ENCODE data around the gene SLC15A3.

Gene SLC15A3

DNA sequence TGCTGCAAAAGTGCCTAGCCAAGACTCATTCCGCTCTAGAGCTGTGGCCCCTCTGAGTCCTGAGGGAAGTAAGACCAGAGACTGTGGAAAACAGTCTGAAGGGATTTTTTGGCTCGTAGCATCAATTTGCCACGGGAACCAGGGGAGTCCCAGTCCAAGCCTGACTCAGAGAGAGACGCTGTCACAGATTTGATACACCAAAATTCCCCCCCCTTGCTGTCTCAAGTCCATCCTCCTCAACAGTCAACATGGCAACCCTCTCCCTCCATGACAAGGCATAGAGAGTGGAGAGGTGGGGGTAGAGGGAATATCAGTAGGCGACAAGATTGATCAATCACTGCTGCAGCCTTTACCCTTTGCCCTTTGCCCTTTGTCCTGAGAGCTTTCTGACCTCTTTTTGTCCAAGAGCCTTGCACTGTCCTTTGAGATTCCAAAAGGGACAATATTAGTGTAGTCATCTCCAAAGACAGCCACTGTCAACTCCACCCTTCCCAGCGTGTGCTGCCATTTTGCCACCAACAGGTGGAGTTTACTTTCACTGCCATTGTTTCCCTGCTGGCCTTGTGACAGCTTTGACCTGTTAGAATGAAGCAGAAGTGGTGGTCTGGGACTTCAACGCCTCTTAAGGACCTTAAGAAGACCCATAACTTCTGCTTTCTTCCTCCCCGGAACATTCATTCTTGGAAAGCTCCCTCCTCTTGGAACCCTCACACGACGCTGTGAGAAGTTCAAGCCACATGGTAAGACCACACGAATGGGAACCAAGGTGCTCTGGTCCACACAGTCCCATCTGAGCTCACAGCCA, 7.3 kb downstream of the SLC15A3 start:
- no peak for DNase-seq

DNA sequence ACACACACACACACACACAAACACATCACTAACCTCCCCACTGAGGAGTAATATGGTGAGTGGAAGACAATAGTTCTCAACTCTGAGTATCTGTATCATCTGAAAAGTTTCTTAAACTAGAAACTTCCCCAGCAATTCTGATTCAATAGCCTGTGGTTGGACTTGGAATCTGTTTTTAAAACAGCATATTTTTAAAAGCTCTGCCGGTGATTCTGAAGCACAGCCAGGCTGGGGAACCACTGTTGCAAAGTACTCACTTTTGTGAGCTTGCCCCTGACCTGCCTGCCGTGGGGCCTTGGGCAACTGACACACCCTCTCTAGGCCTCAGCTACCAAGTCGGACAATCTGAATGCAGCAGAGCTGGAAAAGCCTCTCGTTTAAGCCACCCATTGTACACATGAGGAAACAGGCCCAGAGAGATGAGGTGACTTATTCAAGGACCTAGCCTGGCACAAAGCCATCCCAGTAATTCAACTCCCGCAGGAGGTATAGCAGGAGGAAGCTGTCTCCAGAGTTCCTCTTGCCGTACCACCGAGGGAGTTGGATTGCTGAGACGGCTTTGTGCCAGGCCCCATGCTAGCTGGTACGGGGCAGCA, 8.9 kb downstream of the SLC15A3 start:
- DNase-seq, result no peak

DNA sequence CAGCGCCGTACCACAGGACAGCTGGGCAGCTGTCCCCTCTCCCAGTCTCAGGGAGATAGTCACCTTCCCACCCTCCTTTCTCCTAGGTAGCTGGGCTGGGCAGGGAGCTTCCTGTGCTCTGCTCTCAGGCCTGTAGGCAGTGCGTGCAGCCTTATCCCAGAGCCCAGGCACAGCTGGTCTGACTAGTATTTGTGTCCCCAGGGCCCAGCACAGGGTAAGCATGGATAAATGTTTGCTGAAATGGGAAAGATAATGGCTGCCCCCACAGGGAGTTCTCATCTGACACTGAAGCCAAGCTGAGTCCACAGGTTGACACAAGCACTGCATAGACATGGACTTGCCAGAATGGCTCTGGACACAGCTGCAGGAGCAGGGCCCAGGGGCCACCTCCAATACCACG, 9.8 kb downstream of the SLC15A3 start:
- DNase-seq, result no peak

DNA sequence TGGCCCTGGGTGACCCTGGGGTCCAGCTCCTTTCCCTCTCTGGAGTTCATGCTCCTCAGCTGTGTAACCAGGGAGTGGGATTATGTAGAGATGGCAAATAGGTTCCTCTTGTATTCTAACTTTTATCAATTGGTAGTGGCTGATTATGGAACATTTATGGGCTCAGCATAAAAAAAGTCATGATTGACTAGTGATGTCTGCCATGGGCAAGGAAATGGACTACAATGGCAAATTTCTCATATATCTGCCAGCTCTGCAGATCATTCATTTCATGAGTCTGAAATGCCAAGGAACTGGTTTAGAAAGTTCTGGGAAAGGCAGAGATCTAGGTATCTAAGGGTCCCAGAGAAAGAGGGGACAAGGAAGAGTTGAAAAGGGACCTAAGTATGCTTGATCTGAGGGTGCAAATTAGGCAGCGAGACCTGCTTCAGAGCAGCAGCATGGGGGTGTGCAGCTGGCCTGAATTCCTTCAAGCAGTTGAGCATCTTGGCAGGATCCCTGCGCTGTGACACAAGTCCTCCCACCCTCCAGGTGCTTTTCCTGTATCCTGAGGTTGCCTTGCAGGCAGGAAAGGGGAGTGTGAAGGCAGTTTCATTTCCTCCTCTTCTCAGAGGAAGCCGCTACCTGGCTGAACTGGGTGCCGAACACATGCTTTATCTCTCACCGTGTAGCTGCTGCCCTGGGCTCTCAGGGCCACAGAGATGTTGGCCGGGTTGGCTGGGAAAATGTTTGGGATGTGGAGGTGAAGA, 10.4 kb downstream of the SLC15A3 start:
- no peak for DNase-seq

DNA sequence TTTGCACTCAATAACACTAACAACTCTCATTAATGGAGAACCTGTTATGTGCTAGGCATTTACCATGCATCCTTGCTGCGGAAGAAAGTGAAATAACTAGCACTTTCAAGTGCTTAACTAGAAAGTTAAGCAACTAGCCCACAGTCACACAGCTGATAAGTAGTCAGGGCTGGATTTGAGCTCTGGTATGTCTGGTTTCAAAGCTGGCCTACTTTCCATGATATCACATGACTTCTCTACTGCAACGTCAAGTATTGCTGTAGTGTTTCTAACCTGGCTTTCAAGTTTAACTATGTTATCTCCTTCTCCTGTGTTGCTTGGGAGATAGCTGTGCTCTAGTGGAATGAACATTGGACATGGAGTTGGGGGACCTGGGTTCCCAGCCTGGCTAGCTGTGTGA, 12.1 kb downstream of the SLC15A3 start:
- DNase-seq, result no peak

DNA sequence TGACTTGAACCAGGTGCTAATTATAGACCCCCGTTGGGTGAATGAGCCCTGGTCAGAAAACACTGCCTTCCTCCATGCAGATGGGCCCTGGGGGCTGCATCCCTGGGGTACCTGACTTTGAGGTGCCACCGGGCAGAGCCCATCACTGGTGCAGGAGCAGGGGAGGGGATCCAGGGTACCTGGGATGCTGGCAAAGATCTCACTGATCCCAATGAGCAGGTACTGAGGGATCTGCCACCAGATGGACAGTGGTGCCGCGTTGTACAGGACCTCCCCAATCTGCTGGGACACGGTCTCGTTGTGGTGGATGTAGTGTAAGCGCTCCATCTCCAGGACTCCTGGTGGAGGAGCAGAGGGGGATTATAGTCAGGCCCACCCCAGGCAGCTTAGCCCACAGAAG, 12.7 kb downstream of the SLC15A3 start:
- no peak for DNase-seq

DNA sequence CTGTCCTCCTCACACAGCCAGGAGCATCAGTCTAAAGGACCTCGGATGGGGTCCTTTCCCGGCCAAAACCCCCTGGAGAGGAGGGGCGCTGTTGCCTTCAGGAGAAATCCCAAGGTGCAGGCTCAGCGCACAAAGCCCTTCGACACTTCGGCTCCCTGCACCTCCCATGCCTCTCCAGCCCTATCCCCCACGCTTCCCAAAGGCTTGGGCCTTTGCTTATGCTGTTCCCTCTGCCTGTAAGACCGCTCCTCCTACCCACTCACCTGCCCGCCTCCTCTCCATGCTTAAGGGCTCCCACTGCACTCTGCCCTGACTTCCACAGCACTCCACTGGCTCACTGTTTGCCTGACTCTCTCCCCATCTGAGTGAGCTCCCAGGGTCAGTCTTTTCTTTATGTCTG, 13.5 kb downstream of the SLC15A3 start:
- DNase-seq, result no peak

DNA sequence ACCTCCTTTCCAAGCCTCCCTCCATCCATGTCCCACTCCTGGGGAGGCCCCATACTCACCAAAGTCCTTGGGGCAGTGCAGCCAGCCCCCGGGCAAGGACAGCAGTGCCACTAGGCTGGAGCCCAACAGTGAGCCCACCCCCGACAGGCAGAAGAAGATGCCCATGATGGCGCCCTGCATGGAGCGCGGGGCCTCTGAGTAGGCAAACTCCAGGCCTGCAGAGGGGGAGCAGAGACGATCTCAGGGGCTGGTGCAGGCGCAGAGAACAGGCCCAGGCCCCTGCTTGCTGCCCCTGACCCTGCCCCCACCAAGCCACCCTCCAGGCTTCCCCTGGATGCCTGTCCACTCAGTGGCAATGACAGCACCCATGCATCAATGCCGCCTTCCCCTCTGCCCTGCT, 14.2 kb downstream of the SLC15A3 start:
- DNase-seq, result no peak

DNA sequence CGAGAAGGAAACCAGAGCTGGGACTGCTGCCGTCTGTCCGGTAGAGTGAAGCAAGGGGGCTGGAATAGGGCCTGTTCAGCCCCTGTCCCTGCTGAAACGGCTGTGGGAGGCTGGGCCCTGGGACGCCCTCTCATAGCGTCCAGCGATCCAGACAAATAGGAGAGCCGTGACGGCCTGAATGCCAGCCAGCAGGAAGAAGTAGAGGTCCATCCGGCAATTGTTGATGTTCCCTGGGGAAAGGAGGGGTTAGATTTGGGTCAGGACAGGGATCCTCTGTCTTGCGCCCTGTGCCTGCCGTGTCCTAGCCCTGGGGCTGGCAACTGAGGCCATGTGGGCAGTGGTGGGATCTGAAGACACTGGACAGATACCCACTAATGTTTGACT, 14.8 kb downstream of the SLC15A3 start:
- DNase-seq, result no peak

DNA sequence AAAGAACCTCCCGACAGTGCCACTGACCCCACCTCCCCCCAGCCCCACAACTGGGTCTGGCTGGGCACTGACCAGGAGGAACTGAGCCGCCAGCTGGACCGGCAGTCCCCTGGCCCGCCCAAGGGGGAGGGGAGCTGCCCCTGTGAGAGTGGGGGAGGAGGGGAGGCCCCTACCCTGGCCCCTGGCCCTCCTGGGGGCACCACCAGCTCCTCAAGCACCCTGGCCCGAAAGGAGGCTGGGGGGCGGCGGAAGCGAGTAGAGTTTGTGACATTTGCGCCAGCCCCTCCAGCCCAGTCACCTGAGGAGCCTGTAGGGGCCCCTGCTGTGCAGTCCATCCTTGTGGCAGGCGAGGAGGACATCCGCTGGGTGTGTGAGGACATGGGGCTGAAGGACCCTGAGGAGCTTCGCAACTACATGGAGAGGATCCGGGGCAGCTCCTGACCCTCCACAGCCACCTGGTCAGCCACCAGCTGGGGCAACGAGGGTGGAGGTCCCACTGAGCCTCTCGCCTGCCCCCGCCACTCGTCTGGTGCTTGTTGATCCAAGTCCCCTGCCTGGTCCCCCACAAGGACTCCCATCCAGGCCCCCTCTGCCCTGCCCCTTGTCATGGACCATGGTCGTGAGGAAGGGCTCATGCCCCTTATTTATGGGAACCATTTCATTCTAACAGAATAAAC, 15.4 kb downstream of the SLC15A3 start:
- DNase-seq, result no peak

DNA sequence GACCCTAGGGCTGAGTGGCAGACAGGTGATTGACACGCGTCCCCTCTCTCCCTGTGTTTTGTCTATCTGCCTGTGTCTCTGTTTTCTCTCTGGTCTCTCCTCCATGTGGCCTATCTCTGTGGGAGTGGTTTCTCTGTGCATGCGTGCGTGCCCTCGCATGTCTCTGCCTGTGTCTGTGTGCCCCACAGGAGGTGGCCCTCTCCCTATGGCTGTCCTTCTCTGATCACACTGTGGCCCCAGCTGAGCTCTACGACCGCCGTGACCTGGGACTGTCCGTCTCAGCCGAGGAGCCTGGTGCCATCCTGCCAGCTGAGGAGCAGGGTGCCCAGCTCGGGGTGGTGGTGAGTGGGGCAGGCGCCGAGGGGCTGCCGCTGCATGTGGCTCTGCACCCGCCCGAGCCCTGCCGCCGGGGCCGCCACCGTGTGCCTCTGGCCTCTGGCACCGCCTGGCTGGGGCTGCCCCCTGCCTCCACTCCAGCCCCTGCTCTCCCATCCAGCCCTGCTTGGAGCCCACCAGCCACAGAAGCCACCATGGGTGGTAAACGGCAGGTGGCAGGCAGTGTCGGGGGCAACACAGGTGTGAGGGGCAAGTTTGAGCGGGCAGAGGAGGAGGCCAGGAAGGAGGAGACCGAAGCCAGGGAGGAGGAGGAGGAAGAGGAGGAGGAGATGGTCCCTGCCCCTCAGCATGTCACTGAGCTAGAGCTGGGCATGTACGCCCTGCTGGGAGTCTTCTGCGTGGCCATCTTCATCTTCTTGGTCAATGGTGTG, 16.1 kb downstream of the SLC15A3 start:
- no peak for DNase-seq

DNA sequence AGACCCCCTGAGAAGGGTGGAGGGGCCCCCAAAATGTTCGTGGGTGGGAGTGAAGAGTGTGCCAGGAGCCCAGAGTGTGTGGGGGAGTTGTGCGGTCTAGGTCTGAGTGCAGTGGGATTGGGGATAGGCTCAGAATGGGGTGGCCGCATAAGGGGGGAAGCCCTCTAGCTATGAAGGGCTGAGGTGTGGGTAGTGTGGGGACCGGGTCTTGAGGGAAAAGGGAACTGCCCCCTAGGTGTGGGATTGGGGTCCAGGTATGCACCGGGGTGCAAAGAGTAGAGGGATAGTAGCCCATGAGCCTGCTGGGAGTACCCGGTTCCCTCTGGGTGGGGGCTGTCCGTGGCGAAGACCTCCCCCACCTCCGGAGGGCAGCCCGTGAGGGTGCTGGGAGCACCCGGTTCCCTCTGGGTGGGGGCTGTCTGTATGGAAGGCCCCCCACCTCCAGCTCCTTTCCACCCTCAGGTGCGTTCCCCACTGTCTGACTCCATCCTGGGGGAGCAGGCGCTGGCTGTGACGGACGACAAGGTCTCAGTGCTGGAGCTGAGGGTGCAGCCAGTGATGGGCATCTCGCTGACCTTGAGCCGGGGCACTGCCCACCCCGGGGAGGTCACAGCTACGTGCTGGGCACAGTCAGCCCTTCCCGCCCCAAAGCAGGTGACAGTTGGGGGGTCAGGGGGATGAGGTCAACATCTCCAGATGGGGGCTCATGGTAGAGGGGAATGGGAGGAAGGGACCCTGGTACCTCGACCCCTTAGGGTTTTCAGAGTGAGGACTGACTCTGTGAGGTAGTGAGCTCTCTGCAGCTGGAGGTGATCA, 17.0 kb downstream of the SLC15A3 start:
- DNase-seq, result no peak

DNA sequence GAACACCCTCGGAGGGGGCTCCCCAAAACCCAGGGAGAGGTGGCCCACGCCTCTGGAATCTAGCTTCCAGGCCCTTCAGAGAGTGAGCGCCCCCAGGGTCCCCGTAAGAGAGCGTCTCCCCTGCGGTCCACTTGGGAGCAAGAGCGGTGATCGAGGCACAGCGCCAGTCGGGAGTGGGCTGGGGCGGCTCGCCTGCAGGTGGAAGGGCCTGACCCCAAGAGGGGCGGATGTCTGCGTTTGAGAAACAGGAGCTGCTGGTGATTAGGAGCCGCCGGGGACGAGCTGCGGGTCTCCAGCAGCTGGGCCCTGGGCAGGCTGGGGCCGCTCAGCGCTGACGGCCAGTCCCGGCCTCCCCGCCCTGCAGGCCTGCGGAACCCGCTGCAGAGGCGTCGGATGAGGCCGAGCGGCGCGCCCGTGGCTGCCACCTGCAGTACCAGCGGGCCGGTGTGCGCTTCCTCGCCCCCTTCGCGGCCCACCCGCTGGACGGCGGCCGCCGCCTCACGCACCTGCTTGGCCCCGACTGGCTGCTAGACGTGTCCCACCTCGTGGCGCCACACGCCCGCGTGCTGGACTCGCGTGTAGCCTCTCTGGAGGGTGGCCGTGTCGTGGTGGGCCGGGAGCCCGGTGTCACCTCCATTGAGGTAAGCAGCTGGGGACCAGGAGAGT, 17.7 kb downstream of the SLC15A3 start:
- DNase-seq, result no peak

DNA sequence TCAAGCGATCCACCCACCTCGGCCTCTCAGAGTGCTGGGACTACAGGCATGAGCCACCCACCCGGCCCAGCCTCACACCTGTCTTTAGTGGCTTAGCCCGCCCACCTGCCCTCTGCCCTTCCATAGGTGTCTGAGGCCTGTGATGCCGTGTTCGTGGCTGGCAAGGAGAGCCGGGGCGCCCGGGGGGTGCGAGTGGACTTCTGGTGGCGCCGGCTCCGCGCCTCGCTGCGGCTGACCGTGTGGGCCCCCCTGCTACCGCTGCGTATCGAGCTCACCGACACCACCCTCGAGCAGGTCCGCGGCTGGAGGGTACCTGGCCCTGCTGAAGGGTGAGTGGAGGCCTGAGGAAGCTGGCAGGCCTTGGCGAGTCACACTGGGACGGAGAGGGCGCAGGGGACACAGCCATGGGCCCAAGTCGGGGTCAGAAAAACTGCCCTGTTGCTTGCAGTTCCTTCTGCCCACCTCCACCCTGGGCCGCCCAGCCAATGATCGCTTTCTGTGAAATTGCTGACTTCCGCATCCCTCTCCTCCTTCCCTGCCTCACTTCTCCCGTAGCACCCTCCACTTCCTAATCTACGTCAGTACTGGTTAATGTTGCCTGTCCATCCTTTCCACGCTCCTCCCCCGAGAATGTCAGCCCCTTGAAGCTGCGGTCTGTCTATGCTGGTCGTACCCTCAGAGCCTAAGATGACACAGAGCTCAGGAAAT, 18.4 kb downstream of the SLC15A3 start:
- no peak for DNase-seq

DNA sequence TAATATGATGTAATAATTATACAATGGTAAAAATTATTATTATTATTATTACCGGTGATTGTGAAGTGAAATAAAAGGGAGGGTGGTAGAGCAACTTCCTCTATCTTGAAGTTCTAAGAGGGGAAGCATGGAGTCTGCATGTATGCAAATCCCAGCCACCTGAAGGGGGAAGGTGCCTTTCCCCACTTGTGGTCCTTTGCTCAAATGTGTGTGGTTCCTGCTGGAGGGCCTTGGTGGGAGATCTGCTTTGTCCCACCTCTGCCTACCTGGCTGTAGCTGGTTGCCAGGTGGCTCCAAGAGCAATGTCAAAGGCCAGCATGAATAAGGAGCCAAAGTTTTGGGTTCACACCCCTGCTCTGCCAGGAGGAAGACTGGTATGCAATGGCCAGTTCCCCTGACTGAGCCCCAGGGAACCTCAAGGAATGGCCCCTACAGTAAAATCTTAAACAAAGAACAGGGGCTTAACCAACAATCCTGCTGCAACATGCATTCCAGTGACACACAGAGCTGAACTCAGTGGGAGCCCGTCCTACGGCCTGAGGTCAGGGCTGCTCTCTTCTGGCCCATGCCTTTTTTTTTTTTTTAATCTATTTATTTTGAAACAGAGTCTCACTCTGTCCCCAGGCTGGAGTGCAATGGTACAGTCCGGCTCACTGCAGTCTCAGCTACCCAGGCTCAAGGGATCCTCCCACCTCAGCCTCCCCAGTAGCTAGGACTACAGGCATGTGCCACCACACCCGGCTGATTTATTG, 19.2 kb downstream of the SLC15A3 start:
- DNase-seq, result no peak

DNA sequence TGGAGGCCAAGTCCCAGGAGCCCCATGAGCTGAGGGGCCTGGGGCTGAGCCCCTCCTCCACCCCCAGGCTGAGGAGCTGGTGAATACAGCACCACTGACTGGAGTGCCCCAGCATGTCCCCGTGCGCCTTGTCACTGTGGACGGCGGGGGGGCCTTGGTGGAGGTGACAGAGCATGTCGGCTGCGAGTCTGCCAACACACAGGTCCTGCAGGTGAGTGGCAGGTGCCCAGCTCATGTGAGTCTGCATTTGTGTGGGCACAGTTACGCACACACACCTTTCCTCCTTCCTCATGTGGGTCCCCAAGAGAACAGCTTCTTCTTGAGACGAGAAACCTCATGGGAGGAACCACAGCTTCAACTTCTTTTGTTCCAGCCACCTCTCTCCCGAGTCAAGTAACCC, 20.1 kb downstream of the SLC15A3 start:
- no peak for DNase-seq

DNA sequence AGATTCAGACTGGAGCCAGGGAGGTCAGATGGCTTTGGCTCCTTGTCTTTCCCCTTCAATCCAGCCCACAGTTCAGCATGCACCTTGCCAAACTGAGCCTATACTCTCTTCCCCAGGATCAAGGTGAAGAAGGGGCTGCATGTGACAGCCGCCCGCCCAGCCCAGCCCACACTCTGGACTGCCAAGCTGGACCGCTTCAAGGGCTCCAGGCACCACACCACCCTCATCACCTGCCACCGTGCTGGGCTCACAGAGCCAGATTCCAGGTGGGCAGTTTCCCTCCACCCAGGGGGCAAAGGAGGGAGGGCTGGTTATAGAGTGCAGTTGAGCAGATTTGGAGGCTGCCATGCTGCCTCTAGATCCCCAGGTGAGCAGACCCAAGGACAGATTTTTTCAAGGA, 21.6 kb downstream of the SLC15A3 start:
- no peak for DNase-seq

DNA sequence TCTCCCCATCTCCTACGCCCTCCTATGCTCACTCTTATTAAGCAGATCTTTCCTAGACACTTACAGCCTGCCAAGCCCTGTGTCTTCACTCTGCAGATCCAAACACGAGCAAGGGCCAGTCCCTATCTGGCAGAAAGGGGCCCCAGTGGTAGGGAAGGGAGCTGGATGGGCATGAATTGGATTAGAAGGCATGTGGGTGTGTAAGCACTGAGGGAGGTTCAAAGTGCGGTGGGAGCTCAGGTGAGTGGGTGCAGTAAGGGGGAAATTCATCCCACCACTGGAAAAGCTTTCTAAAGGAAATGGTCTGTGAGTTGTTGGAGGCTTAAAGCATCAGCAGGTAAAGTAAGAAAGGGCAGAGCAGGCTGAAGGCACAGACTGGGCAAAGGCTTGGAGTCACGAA, 22.2 kb downstream of the SLC15A3 start:
- DNase-seq, result no peak

DNA sequence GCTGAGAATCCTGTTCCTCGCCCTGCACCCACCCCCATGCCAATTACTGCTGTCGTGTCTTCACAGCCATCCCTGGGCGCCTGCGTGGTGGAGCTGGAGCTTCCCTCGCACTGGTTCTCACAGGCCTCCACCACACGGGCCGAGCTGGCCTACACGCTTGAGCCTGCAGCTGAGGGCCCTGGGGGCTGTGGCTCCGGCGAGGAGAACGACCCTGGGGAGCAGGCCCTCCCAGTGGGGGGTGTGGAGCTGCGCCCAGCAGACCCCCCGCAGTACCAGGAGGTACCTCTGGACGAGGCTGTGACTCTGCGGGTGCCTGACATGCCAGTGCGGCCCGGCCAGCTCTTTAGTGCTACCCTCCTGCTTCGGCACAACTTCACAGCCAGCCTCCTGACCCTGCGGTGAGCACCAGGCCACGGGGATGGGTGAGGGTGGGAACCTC, 23.4 kb downstream of the SLC15A3 start:
- DNase-seq, result no peak

DNA sequence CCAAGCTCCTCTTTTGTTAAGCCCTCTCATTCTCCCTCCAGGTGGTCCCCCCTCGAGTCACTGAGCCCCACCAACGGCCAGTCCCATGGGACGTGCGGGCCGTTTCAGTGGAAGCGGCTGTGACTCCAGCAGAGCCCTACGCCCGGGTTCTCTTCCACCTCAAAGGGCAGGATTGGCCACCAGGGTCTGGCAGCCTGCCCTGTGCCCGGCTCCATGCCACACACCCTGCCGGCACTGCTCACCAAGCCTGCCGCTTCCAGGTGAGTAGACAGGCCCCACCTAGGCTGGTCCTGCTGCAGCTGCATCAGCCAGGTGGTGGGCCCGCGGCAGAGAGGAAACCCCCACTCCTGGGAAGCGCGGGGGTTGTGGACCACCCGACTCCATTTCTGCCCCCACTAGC, 24.4 kb downstream of the SLC15A3 start:
- DNase-seq, result no peak

All from effector CD8-positive, alpha-beta T cell (primary cell).